HFFc6 (cell line): ENCODE measurements around the gene CCNK. TPM values are rescaled to one million over a fixed set of nuclear protein-coding genes. Genes with fewer than 3 reads are reported as not detected.

Source experiments
- DNase-seq: peaks from one replicate; pipeline ENCODE4 v3.0.0-alpha.2; 2018
- H3K27ac Mint-ChIP-seq: 2 replicates; pipeline ENCODE4 v1.8.0; 2020; ENCODE audit warnings: mild to moderate bottlenecking, mixed read lengths
- H3K27me3 Mint-ChIP-seq: 2 replicates; pipeline ENCODE4 v1.8.0; 2021; ENCODE audit warnings: mild to moderate bottlenecking, moderate library complexity, mixed read lengths; ENCODE audit not compliant: insufficient read depth
- H3K36me3 Mint-ChIP-seq: 2 replicates; pipeline ENCODE4 v1.8.0; 2021; ENCODE audit warnings: low read depth, mixed read lengths
- H3K4me1 Mint-ChIP-seq: 2 replicates; pipeline ENCODE4 v1.8.0; 2020; ENCODE audit warnings: low read depth, mixed read lengths
- H3K4me3 Mint-ChIP-seq: 2 replicates; pipeline ENCODE4 v1.8.0; 2020; ENCODE audit warnings: mild to moderate bottlenecking, moderate library complexity, mixed read lengths
- H3K9me3 Mint-ChIP-seq: 2 replicates; pipeline ENCODE4 v1.8.0; 2020; ENCODE audit warnings: mild to moderate bottlenecking, mixed read lengths
- total RNA-seq, 6 experiments: library from RNA; stranded (reverse); fragmentation: NEBNext Ultra II Directional; extraction: Animal tissue kit (Norgen Biotek cat#: 25700); gene quantifications; 2 replicates in 1 of 6; 3 replicates in 5 of 6; pipeline ENCODE4 v1.2.3, GENCODE V29; 2021
- TF ChIP-seq, protein P1 (sequence below): fragments of 200-600 bp; sonication (generic); IDR thresholded peaks from 2 replicates; pipeline ENCODE4 v1.5.0; 2021; ENCODE audit warnings: antibody characterized with exemption, mild to moderate bottlenecking

The CCNK gene
- total RNA-seq, 6 experiments from 2014 or later, result 74.9 to 93.1 (median 86.4) TPM

DNA sequence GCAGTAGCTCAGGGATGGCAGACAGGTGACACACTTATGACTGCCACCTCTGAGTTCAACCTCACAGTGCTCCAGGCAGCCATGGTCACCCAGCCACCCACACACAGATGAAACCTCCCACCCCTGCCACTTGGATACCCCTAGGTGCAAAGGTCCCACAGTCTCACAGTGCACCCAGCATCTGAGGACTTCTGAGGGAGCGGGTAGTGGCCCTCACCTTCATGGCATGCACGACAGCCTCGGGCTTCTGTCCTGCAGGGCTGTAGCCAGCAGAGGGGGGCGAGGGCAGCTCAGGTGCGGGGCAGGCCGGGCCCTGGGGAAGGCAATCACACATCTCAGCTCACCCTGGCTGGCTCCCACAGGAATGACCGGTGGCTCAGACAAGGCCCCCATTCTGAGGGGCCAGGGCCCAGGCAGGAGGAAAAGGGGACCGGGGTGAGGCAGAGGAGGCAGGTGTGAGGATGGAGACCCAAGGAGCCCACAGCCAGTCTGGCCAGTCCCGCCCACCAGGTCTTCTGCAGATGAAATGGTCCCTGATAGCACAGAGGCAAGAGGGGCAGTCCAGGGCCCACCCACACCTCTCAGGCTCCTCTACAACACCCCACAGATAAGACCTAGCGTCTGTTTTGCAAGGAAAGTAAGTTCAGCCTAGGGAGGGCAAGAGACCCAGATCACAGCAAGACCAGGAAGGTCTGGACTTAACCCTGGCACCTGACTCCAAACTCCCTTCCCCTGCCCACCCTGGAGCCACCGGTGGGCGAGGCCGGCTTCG lies 35.8 kb downstream of the CCNK start:
- H3K27ac Mint-ChIP-seq, result no peak overlapping the region
- H3K4me3 Mint-ChIP-seq, result no peak overlapping the region
- TF ChIP-seq, protein P1, sequence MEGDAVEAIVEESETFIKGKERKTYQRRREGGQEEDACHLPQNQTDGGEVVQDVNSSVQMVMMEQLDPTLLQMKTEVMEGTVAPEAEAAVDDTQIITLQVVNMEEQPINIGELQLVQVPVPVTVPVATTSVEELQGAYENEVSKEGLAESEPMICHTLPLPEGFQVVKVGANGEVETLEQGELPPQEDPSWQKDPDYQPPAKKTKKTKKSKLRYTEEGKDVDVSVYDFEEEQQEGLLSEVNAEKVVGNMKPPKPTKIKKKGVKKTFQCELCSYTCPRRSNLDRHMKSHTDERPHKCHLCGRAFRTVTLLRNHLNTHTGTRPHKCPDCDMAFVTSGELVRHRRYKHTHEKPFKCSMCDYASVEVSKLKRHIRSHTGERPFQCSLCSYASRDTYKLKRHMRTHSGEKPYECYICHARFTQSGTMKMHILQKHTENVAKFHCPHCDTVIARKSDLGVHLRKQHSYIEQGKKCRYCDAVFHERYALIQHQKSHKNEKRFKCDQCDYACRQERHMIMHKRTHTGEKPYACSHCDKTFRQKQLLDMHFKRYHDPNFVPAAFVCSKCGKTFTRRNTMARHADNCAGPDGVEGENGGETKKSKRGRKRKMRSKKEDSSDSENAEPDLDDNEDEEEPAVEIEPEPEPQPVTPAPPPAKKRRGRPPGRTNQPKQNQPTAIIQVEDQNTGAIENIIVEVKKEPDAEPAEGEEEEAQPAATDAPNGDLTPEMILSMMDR, result no peak
- no peaks in the 10 kb centered on the region for H3K9me3 Mint-ChIP-seq
- peaks cover 4% of the 10 kb centered on the region for H3K27me3 Mint-ChIP-seq
- H3K4me1 Mint-ChIP-seq, result peaks cover 4% of the 10 kb centered on the region
- no peak for DNase-seq
- H3K36me3 Mint-ChIP-seq, result peaks cover 5% of the 10 kb centered on the region; the same call in 1 of the 2 replicates

DNA sequence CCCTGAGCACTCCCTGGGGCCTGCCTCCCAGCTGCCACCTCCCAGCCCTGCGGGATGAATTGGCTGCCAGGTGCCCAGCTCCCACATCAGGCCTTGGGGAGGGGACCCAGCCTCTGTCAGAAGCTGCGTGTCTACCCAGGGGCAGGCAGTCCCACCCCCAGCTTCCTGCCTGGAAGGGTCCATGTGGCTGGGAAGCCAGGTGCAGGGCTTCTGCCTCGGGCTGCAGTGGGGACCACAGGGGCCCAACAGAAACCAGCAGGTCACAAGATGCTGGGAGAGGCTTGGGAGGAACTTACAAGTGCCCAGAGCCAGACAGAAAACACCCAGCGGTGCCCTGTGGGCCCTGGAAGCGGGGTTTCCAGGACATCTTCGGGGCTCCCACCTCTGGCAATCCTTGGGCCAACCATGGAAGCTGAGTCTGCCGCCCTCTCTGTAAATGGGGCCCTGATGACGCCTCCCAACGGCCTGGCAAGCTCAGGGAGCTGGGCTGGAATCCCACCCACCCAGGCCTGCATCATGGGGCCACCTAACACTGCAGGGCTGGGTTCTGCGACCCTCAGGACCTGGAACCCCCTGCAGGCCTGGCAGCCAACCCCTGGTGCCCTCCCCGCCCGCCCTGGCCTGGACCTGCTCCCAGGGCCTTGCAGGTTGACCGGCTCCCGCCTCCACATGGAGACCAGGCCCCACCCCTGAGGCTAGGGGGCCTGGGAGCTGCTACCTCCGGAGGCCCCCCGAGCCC lies 36.6 kb downstream of the CCNK start:
- no peak for DNase-seq
- TF ChIP-seq, protein P1, result no peak
- Mint-ChIP-seq H3K4me3 (no peak overlapping the region), H3K4me1 (peaks cover 8% of the 10 kb centered on the region), H3K36me3 (peaks cover 5% of the 10 kb centered on the region; the same call in 1 of the 2 replicates), H3K27me3 (peaks cover 4% of the 10 kb centered on the region), H3K27ac (no peak overlapping the region), H3K9me3 (no peaks in the 10 kb centered on the region)

DNA sequence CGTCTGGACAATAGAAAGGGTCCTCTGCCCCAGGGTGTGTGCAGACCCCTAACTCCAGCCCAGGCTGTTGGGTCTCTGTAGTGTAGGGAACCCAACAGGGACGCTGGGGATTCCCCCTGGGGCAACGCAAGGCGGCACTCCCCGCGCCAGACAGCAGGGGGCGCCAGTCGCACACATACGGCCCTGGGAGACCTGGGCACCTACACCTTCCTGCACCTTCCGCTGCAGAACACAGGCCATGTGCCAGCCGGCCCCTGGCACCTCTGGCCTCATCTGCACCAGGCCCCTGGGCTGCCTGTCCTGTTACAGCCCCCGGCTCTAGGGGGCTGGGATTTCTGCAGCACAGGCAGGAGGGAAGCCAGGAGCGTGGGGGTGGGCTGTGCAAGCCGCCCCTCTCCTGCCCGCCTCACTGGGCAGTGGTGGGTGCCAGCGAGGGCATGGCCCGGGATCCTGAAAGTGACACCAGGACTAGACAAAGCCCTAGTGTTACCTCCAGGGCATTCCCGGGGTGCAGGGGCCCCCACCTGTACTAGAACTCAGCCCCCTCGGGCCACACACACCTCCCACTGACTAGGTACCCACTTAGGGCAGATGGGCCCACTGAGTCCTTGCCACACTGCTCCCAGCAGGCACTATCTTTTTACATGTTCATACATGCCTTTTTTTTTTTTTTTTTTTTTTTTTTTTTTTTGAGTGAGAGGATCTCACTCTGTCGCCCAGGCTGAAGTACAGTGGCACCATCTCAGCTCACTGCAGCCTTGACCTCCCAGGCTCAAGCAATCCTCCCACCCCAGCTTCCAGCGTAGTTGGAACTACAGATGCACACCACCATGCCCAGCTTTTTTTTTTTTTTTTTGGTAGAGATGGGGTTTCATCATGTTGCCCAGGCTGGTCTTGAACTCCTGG lies 37.5 kb downstream of the CCNK start:
- Mint-ChIP-seq H3K27ac (no peak overlapping the region), H3K27me3 (peaks cover 4% of the 10 kb centered on the region), H3K4me3 (no peak overlapping the region), H3K4me1 (peaks cover 17% of the 10 kb centered on the region), H3K36me3 (peaks cover 5% of the 10 kb centered on the region; the same call in 1 of the 2 replicates), H3K9me3 (no peaks in the 10 kb centered on the region)
- TF ChIP-seq, protein P1, result peak; percentile 100
- DNase-seq, result no peak

DNA sequence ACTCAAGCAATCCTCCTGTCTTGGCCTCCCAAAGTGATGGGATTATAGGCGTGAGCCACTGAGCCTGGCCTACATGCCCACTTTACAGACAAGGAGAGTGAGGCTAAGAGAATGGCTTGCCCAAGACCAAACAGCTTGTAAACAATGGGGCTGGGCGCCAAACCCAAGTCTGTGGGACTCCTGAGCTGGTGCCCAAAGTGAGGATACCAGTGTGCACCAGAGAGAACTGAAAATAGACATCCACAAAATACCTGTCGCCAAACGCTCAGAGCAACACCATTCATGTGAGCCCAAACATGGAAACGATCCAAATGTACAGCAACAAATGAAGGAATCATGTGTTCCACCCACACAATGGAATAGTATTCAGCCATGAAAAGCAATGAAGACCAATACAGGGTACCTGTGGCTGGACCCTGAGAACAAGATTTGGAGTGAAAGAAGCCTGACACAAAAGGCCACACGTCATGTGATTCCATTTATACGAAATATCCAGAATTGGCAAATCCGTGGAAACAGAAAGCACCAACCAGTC lies 38.2 kb downstream of the CCNK start:
- TF ChIP-seq, protein P1, result no peak
- Mint-ChIP-seq H3K4me1 (peaks cover 25% of the 10 kb centered on the region), H3K36me3 (peaks cover 5% of the 10 kb centered on the region; the same call in 1 of the 2 replicates), H3K9me3 (no peaks in the 10 kb centered on the region), H3K27ac (no peak overlapping the region), H3K27me3 (peaks cover 3% of the 10 kb centered on the region), H3K4me3 (no peak overlapping the region)
- no peak for DNase-seq

DNA sequence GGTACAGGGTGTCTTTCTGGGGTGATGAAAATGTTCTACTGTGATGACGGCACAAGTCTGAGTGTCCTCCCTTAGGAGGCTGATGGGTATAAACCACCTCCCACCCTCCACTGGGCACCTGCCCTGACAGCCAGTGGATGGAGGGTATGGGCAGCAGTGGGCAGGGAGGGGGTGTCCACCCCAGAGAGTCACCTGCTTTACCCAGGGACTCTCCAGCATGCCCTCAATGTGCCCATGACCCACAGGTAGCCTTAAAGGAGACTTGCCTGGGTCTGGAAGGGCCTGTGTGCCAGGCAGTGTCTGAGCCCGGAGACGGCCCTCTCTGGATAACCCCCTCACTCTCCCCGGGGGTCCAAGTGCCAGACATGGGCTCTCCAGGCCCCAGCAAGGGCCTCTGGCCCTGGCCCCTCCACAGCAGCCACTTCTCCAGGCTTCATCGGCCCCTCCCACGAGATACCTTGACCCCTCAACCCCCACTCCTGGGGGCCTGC lies 38.8 kb downstream of the CCNK start:
- Mint-ChIP-seq H3K36me3 (peaks cover 5% of the 10 kb centered on the region; the same call in 1 of the 2 replicates), H3K9me3 (no peaks in the 10 kb centered on the region), H3K4me1 (peaks cover 30% of the 10 kb centered on the region), H3K4me3 (no peak overlapping the region), H3K27ac (no peak overlapping the region), H3K27me3 (peaks cover under 1% of the 10 kb centered on the region; the same call in 1 of the 2 replicates)
- TF ChIP-seq, protein P1, result no peak
- no peak for DNase-seq
